SU-DHL-6 (cell line): ENCODE results near the gene GRIK2.

ENCODE experiments used
- H2AFZ ChIP-seq: fragments of 200-600 bp; sonication (generic); 2 replicates; pipeline ENCODE4 v1.6.1; 2014; ENCODE audit warnings: low read depth, mild to moderate bottlenecking, moderate library complexity, mixed read lengths, antibody characterized with exemption, low read length; ENCODE audit not compliant: severe bottlenecking
- H3F3A ChIP-seq: fragments of 200-600 bp; shearing (Covaris generic); 2 replicates; pipeline ENCODE4 v1.6.0; 2016; ENCODE audit warnings: antibody characterized with exemption, mild to moderate bottlenecking; ENCODE audit not compliant: insufficient read depth
- H3K27ac ChIP-seq: fragments of 200-600 bp; sonication (generic); 2 replicates; pipeline ENCODE4 v1.5.1; 2016; ENCODE audit warnings: low read depth, mild to moderate bottlenecking, low read length, moderate library complexity, mixed read lengths
- H3K27me3 ChIP-seq: fragments of 200-600 bp; sonication (generic), shearing (Covaris generic); 2 replicates; pipeline ENCODE4 v1.6.0; 2014; ENCODE audit warnings: mild to moderate bottlenecking, low read length
- H3K36me3 ChIP-seq: fragments of 200-600 bp; sonication (generic); 2 replicates; pipeline ENCODE4 v1.6.1; 2014; ENCODE audit warnings: mild to moderate bottlenecking, low read length, mixed read lengths
- H3K4me2 ChIP-seq: fragments of 300-600, 200-600 bp; shearing (Covaris generic), sonication (generic); 2 replicates; pipeline ENCODE4 v1.6.0; 2014; ENCODE audit warnings: low read length, low read depth, mild to moderate bottlenecking; ENCODE audit not compliant: poor library complexity, severe bottlenecking
- H3K4me3 ChIP-seq: fragments of 200-600 bp; sonication (generic); 2 replicates; pipeline ENCODE4 v1.5.1; 2014; ENCODE audit warnings: antibody characterized with exemption, low read length, mild to moderate bottlenecking, mixed read lengths; ENCODE audit not compliant: insufficient read depth, poor library complexity, severe bottlenecking
- H3K79me2 ChIP-seq: fragments of 200-600 bp; sonication (generic); 2 replicates; pipeline ENCODE4 v1.6.1; 2014; ENCODE audit warnings: mild to moderate bottlenecking, low read length, moderate library complexity; ENCODE audit not compliant: insufficient read depth
- H3K9ac ChIP-seq: fragments of 200-600 bp; sonication (generic); 2 replicates; pipeline ENCODE4 v1.7.0; 2014; ENCODE audit warnings: mild to moderate bottlenecking, low read length
- H3K9me2 ChIP-seq: fragments of 200-600 bp; sonication (generic); replicated peaks from 2 replicates; pipeline ENCODE4 v1.6.1; 2014; ENCODE audit warnings: low read length; ENCODE audit not compliant: insufficient read depth
- H3K9me3 ChIP-seq: fragments of 200-600 bp; sonication (generic); 2 replicates; pipeline ENCODE4 v1.6.1; 2014; ENCODE audit warnings: low read length, mixed read lengths; ENCODE audit not compliant: insufficient read depth
- H4K20me1 ChIP-seq: fragments of 200-600 bp; sonication (generic); 2 replicates; pipeline ENCODE4 v1.6.1; 2014; ENCODE audit warnings: low read depth, mild to moderate bottlenecking, antibody characterized with exemption, low read length, moderate library complexity, mixed read lengths
- EZH2phosphoT487 ChIP-seq: fragments of 200-600 bp; sonication (generic), shearing (Covaris generic); conservative IDR thresholded peaks from 2 replicates; pipeline ENCODE4 v1.6.1; 2018; ENCODE audit warnings: mild to moderate bottlenecking, antibody characterized with exemption, low read length, moderate library complexity, mixed read lengths
- TF ChIP-seq, protein P1 (sequence below): fragments of 200-600 bp; sonication (generic); IDR thresholded peaks from one replicate; pipeline ENCODE4 v1.5.1; 2017; ENCODE audit warnings: antibody characterized with exemption, mild to moderate bottlenecking, low read length, moderate library complexity; ENCODE audit not compliant: insufficient read depth, poor library complexity, severe bottlenecking

The GRIK2 gene

DNA sequence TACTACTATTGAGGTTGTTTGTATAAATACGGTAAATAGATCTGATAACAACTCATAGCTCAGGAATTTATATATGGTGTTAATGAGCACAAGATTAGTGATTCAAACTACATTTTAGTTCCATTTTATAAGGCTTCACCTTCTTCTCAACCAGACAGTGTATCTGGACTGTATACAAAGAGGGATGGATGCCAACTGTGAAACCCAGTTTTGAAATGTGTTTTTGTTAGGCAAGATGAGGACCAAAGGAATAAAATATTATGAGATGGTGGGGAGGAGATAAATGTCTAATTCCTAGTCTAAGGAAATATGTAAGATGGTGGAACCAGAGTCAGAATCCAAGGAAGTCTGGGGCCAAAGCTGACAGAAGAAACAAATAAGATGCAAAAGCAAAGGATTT, 329.0 kb downstream of the GRIK2 start:
- Histone ChIP-seq H3K27ac (no peak overlapping the region), H3K4me2 (no peak overlapping the region), H3K27me3 (no peaks in the 10 kb centered on the region), H3K9me2 (0 out of 2 replicates have a peak, but pooled peaks cover 2% of the 10 kb centered on the region), H3K36me3 (no peaks in the 10 kb centered on the region), H3F3A (no peaks in the 10 kb centered on the region), H3K4me3 (no peak overlapping the region), H2AFZ (no peak overlapping the region), H4K20me1 (no peaks in the 10 kb centered on the region), H3K9me3 (no peaks in the 10 kb centered on the region), H3K79me2 (no peaks in the 10 kb centered on the region), H3K9ac (no peak overlapping the region)
- TF ChIP-seq, protein P1, sequence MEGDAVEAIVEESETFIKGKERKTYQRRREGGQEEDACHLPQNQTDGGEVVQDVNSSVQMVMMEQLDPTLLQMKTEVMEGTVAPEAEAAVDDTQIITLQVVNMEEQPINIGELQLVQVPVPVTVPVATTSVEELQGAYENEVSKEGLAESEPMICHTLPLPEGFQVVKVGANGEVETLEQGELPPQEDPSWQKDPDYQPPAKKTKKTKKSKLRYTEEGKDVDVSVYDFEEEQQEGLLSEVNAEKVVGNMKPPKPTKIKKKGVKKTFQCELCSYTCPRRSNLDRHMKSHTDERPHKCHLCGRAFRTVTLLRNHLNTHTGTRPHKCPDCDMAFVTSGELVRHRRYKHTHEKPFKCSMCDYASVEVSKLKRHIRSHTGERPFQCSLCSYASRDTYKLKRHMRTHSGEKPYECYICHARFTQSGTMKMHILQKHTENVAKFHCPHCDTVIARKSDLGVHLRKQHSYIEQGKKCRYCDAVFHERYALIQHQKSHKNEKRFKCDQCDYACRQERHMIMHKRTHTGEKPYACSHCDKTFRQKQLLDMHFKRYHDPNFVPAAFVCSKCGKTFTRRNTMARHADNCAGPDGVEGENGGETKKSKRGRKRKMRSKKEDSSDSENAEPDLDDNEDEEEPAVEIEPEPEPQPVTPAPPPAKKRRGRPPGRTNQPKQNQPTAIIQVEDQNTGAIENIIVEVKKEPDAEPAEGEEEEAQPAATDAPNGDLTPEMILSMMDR = no peak
- TF ChIP-seq EZH2phosphoT487 = no peak

DNA sequence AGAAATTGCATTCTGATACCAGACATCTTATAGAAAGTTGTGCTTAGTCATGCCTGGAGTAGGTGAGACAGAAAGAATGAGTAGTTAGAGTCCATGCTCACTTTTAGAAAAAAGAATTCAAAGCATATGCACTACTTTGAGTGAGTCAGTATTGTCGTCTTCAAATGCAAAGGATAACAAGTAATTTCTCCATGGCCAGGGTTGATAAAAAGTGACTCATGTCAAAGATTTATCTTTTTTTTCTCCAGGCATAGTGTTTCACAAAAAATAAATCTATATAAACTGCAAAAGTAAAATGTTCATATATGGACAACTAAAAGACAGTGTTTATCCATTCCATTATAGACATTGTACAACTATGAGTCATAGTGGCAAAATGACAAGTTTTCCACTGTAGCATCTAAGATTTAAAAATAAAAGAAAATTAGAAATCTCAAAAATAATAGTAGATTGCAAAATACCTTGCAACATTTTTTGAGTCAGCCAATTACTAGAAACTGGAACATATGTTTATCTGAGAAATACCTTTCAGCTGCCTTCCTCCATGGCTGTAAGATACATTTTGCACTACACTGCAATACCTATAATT, 329.6 kb downstream of the GRIK2 start:
- H2AFZ ChIP-seq = no peak overlapping the region
- no peaks in the 10 kb centered on the region for H3F3A ChIP-seq
- no peak for TF ChIP-seq EZH2phosphoT487
- TF ChIP-seq, protein P1 = no peak
- H3K36me3 ChIP-seq = no peaks in the 10 kb centered on the region
- H3K4me3 ChIP-seq = no peak overlapping the region
- H3K9me2 ChIP-seq = 0 out of 2 replicates have a peak, but pooled peaks cover 3% of the 10 kb centered on the region
- H3K27ac ChIP-seq = no peak overlapping the region
- no peak overlapping the region for H3K9ac ChIP-seq
- no peak overlapping the region for H3K4me2 ChIP-seq
- H3K79me2 ChIP-seq = no peaks in the 10 kb centered on the region
- no peaks in the 10 kb centered on the region for H3K27me3 ChIP-seq
- no peaks in the 10 kb centered on the region for H4K20me1 ChIP-seq
- H3K9me3 ChIP-seq = no peaks in the 10 kb centered on the region

DNA sequence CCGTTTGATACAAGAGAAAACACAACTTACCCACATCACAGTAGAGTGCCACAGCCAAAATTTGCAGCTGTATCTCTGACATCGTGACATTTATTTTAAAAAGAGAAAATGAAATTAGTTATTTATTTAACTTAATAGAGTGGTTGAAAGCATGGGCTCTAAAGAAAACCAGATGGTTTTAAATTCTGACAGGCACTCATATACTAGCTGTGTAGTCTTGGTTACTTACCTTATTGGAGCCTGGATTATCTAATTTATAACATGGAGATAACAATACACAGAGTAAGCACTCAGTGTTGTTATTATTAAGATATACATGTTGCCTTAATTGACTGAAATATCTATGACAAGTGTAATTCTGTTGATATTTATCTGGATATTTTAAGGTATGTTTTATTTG, 334.9 kb downstream of the GRIK2 start:
- Histone ChIP-seq H3K9ac (no peak overlapping the region), H3K79me2 (no peaks in the 10 kb centered on the region), H3K9me2 (0 out of 2 replicates have a peak, but pooled peaks cover 3% of the 10 kb centered on the region), H3F3A (no peaks in the 10 kb centered on the region), H3K9me3 (no peaks in the 10 kb centered on the region), H3K4me2 (no peak overlapping the region), H3K27ac (no peak overlapping the region), H2AFZ (no peak overlapping the region), H3K36me3 (no peaks in the 10 kb centered on the region), H4K20me1 (no peaks in the 10 kb centered on the region), H3K4me3 (no peak overlapping the region), H3K27me3 (no peaks in the 10 kb centered on the region)
- TF ChIP-seq EZH2phosphoT487 = no peak
- TF ChIP-seq, protein P1 = no peak
